Measurements from ENCODE around the gene C12orf42.

Gene C12orf42

DNA sequence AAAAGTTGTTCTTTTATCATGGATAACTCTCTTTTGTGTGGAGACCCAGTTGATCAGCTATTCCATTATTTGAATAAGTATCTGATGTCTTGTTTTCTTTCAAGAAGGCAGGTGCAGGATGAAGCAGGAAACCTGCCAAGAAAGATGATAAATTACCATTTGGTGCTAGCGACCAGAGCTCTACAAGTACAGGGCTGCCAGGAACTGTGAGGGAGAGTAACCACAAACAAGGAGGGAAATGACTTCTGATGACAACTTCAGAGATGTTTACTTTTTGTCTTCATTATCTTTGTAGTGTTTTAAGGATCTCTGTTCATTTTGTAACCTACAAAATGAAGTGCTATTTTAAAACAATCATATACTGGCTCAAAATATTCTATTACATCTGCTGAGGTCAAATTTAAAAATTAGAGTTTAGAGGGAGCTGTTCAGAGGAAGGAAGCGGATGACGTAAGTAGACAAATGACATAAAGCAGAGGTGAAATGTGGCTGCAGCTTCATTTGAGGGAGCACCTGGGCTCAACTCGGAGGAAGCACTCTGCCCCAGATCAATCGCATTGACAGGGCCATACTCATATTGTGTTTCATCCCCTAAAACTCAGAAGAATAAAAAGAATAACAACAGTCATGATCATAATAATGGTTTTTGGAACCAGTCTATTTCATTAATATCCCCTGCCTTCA is 226.8 kb downstream of the C12orf42 start:
- DNase-seq (ENCODE audit: low spot score), result no peak

DNA sequence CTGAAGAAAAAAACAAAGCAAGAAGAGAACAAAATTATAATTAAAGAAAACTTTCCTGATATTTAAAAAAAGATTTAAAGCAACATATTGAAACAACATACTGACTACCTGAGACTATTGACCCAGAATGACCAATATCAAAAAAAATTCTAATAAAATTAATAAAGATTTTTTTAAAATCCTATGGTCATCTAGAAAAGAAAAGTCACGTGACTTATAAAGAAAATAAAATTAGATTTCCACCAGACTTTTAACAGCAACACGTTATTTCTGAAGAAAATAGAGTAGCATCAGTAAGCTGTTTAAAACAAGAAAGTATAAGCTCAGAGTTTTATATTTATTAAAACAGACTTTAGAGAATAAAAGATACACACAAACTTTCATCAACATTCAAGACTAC is 238.0 kb downstream of the C12orf42 start:
- DNase-seq (ENCODE audit: low spot score), result no peak
